Mesothelial cell of epicardium (in vitro differentiated cells): ENCODE data around the gene OR7C1. TPM values are rescaled to one million over a fixed set of nuclear protein-coding genes. Genes with fewer than 3 reads are reported as not detected.
"Not testable (repeated sequence)": the region's sequence is repeated elsewhere in the genome, so short reads cannot be mapped to it uniquely, and the experiment has no call there.

Source experiments
- DNase-seq, 2 experiments: peaks; one replicate each; pipeline ENCODE4 v3.0.0; 2021; ENCODE audit warnings: low spot score in 2 of 2; ENCODE audit not compliant: unreplicated experiment in 2 of 2
- H3K27ac Mint-ChIP-seq: 2 replicates; pipeline ENCODE4 v1.8.0; 2021; ENCODE audit warnings: mixed read lengths
- H3K27me3 Mint-ChIP-seq: 2 replicates; pipeline ENCODE4 v1.8.0; 2021; ENCODE audit warnings: low read depth, mixed read lengths
- H3K36me3 Mint-ChIP-seq: 2 replicates; pipeline ENCODE4 v1.8.0; 2021; ENCODE audit warnings: mixed read lengths
- H3K4me1 Mint-ChIP-seq: 2 replicates; pipeline ENCODE4 v1.8.0; 2021; ENCODE audit warnings: mixed read lengths
- H3K4me3 Mint-ChIP-seq: 2 replicates; pipeline ENCODE4 v1.8.0; 2021; ENCODE audit warnings: mild to moderate bottlenecking, moderate library complexity, mixed read lengths
- H3K9me3 Mint-ChIP-seq: 2 replicates; pipeline ENCODE4 v1.8.0; 2021; ENCODE audit warnings: mixed read lengths
- CTCF ChIP-seq: fragments of 200-600 bp; sonication (generic); IDR thresholded peaks from one replicate; pipeline ENCODE4 v1.5.0; 2021; ENCODE audit warnings: antibody characterized with exemption; ENCODE audit not compliant: unreplicated experiment
- total RNA-seq: library from RNA; stranded (reverse); gene quantifications from 3 replicates; pipeline ENCODE4 v1.2.1, GENCODE V29; 2021

Gene OR7C1
- total RNA-seq, 1 donor from 2014 or later: not detected

- DNase-seq: no peak
- Mint-ChIP-seq H3K4me1 (no peaks in the 10 kb centered on the region), H3K9me3 (peaks cover 9% of the 10 kb centered on the region), H3K4me3 (no peak overlapping the region), H3K27ac (no peak overlapping the region), H3K36me3 (no peaks in the 10 kb centered on the region), H3K27me3 (no peaks in the 10 kb centered on the region)
- TF ChIP-seq CTCF: no peak
These were observed 65.8 kb downstream of the OR7C1 start for GRCh38 chr19:14769201-14769600.

GRCh38 chr19:14768001-14768400 is 67.0 kb downstream of the OR7C1 start:
- TF ChIP-seq CTCF: no peak
- no peaks in the 10 kb centered on the region for H3K36me3 Mint-ChIP-seq
- DNase-seq: no peak
- H3K27me3 Mint-ChIP-seq: no peaks in the 10 kb centered on the region
- no peak overlapping the region for H3K4me3 Mint-ChIP-seq
- H3K9me3 Mint-ChIP-seq: peaks cover 12% of the 10 kb centered on the region
- H3K27ac Mint-ChIP-seq: no peak overlapping the region
- no peaks in the 10 kb centered on the region for H3K4me1 Mint-ChIP-seq

- Mint-ChIP-seq H3K27ac (no peak overlapping the region), H3K9me3 (peaks cover 12% of the 10 kb centered on the region), H3K4me1 (no peaks in the 10 kb centered on the region), H3K36me3 (no peaks in the 10 kb centered on the region), H3K27me3 (no peaks in the 10 kb centered on the region), H3K4me3 (no peak overlapping the region)
- no peak for TF ChIP-seq CTCF
- DNase-seq: no peak
These were observed 67.5 kb downstream of the OR7C1 start for GRCh38 chr19:14767466-14767971.

GRCh38 chr19:14765841-14766240 is 69.1 kb downstream of the OR7C1 start:
- not testable (repeated sequence) for H3K27ac Mint-ChIP-seq, H3K36me3 Mint-ChIP-seq, H3K4me1 Mint-ChIP-seq, H3K27me3 Mint-ChIP-seq, DNase-seq, H3K4me3 Mint-ChIP-seq
- peaks cover 17% of the 10 kb centered on the region for H3K9me3 Mint-ChIP-seq

- H3K9me3 Mint-ChIP-seq: peaks cover 22% of the 10 kb centered on the region
- H3K4me1 Mint-ChIP-seq, H3K36me3 Mint-ChIP-seq, DNase-seq, H3K27me3 Mint-ChIP-seq, H3K27ac Mint-ChIP-seq, H3K4me3 Mint-ChIP-seq: not testable (repeated sequence)
These were observed 69.6 kb downstream of the OR7C1 start for GRCh38 chr19:14765403-14765802.

GRCh38 chr19:14764401-14764800 is 70.6 kb downstream of the OR7C1 start:
- Mint-ChIP-seq H3K27ac (no peak overlapping the region), H3K27me3 (no peaks in the 10 kb centered on the region), H3K9me3 (peaks cover 22% of the 10 kb centered on the region), H3K4me1 (no peaks in the 10 kb centered on the region), H3K36me3 (no peaks in the 10 kb centered on the region), H3K4me3 (no peak overlapping the region)
- no peak for DNase-seq
- no peak for TF ChIP-seq CTCF
